GM20000 (cell line): ENCODE results near the gene MEG3.

Experiments used
- DNase-seq: peaks from one replicate; pipeline ENCODE4 v3.0.0; 2012; ENCODE audit warnings: low spot score
- CTCF ChIP-seq: IDR thresholded peaks from 2 replicates; pipeline ENCODE4 v1.5.1; 2012; ENCODE audit warnings: mild to moderate bottlenecking, control low read depth; ENCODE audit errors: extremely low read depth, missing control alignments

MEG3 gene

GRCh38 chr14:100878271-100879146 is 52.6 kb downstream of the MEG3 start:
- no peak for TF ChIP-seq CTCF
- no peak for DNase-seq

DNA sequence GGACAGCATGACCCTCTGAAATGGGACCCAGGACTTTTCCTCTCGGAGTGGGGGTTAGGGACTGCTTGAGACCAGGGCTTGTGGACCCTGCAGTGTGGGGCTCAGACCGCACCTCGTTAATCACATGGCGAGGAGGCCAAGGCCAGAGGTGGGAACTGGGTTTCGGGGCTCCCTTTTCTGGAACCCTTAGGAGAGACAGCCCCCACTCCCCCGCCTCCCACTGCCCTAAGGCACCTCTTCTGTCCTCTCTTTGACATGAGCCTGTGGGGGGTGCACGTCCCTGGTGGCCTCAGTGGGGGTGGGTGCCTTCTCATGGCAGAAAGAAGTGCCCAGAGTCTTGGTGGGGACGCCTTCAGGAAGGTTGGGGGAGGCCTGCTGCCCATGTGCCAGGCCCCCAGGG is 53.3 kb downstream of the MEG3 start:
- DNase-seq = no peak
- TF ChIP-seq CTCF = no peak

DNA sequence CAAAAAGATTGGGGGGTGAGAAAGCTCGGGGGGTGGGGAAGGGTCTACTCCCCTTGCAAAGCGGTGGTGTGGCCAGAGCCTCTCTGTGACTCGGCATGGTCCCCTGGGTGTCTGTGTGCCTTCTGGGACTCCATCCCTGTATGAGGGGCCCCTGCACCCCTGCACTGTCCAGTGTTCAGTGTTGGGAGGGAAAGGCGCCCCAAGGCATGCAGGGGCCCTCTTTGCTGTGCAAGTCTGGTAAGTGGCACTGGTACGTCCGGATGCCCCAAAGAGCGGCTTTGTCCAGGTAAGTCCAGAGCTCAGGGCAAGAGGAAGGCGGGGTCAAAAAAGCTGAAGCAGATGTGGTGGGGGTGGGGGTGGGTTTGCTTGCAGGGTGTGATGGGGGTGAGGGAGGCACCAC is 53.9 kb downstream of the MEG3 start:
- TF ChIP-seq CTCF = no peak
- no peak for DNase-seq

DNA sequence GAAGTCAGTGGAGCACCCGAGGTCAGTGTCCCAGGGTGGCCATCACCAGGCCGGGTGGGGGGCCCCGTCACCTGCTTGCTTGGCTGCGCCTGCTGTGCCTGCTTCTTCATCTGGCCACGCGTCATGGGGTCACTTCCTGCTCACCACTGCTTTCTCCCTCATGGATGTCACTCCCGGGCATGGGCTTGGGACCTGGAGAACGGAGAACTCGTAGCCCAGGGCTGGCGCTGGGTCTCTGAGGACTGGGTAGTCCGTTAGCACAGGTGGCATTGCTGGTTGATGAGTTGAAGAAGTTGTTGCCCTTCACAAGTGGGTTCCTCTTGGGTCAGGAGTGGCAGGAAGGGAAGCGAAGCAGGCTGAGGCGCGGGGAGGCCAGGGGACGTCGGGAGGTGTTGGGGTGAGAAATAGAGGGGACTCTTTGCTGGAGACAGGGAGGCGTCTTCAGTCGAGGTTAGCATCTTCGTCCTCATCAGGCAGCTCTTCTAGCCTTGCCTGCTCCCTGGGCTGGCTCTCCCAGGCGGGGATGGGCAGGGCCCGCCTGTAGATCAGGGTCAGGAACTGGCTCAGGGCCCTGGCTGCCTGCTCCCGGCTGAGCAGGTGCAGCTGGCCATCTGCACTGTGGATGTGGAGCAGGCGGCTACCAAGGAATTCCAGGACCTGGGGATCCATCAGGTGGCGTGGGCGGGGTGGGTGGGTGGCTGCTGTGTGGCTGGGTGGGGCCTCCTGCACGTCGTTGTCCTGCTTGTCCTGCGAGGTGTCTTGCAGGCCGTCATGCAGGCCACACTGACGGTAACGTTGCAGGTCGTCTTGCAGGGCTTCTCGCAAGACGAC is 54.6 kb downstream of the MEG3 start:
- DNase-seq = no peak
- no peak for TF ChIP-seq CTCF

DNA sequence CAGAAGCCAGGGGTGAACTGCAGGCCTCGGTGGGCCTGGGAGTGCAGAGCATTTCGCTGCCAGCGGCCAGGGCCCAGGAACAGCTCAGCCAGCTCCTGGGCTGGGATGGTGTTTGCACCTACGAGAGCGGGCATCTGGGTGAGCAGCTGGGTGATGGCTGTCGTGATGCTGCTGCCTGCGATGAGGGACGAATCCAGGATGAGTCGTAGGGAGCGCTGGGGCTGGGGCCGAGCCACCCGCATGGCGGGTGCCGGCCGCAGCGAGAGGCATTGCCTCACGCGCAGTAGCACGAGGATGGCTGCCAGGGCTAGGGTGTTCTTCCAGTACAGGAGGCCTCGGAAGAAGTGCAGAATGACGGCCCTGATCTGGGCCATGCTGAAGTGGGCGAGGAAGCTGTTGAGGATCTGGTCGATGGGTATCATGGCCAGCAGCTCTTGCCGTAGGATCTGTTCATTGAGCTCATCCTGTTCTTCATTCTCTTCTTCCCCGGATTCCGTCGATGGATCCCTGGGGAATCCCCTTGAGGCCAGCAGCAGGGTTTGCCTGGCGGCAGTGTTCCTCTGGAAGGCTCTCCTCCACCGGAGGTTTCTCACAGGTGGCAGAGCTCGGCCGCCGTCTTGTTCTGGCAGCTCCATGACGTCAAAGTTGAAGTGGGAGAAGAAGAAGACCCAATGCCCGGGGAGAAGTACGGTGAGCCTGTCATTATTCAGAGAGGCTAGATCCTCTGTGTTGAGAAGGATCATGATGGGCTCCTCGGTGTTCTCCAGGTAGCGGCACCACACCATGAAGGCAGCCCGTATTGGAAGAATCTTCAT is 55.5 kb downstream of the MEG3 start:
- DNase-seq = no peak
- TF ChIP-seq CTCF = no peak

DNA sequence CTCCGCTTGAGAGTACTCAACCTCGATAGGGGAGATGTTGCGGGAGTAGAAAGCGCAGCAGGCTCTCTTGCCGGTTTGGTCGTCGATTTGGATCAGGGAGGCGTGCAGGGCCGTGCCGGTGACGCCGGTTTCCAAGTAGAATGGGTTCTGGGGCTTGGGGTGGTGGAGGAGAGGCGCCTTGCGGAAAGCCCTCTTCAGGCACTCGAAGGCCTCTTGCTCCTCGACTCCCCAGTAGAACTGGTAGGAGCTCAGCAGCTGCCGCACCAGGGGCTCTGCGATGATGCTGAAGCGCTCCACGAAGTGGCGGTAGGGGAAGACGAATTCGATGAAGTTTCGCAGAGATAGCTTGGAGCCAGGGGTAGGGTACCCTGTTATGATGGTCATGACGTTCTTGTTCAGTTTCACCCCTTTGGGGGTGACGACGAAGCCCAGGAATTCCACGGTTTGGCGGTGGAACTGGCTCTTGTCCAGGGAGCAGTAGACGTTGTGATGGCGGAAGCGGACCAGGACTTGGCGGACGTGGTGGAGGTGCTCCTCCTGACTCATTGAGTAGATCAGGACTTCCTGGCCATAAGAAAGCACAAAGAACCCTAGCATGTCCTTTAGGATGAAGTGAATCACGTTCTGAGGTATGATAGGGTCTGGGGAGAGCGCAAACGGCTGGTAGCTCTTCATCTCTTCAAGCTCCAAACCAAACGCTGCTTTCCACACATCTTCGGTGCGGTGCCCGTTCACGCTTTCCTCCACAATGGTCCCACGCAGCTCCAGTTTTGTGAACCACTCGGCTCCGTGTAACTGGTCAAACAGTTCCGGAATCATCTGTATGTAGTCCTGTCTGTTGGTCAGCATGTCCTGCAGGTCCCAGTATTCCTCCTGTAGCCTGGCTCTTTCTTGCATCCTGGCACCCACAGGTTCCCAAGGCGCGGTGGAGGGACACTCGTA is 56.4 kb downstream of the MEG3 start:
- DNase-seq = no peak
- no peak for TF ChIP-seq CTCF
